HEK293 (cell line): Measurements from ENCODE around the gene RFLNA.

Source experiments
- CTCF ChIA-PET: fragments of 350-600 bp; formaldehyde crosslinking; extraction: SDS; loops from one replicate; lab custom pipeline; 2021; ENCODE audit warnings: antibody characterized with exemption; lab: Yijun Ruan, JAX
- POLR2A ChIA-PET: fragments of 300-600 bp; formaldehyde crosslinking; extraction: SDS; loops from one replicate; lab custom pipeline; 2020; ENCODE audit warnings: antibody characterized with exemption, inconsistent platforms; lab: Yijun Ruan, JAX
- H3K27ac ChIP-seq: fragments of 200-500 bp; sonication (Bioruptor generic); 2 replicates; pipeline ENCODE4 v1.5.1; 2014; ENCODE audit warnings: low read depth, low read length, control low read depth, inconsistent platforms; ENCODE audit errors: extremely low read depth
- H3K36me3 ChIP-seq, 2 experiments: fragments of 200-500 bp in 1 of 2; sonication (Bioruptor generic) in 1 of 2; 1 replicate in 1 of 2; 2 replicates in 1 of 2; pipeline ENCODE4 v1.5.1; 2014 to 2017; ENCODE audit warnings: inconsistent platforms in 2 of 2, low read length in 2 of 2; ENCODE audit not compliant: control insufficient read depth in 2 of 2, insufficient read depth in 1 of 2
- H3K4me1 ChIP-seq: fragments of 200-500 bp; sonication (Bioruptor generic); 2 replicates; pipeline ENCODE4 v1.5.1; 2014; ENCODE audit warnings: mild to moderate bottlenecking, low read length, inconsistent platforms; ENCODE audit not compliant: control insufficient read depth, insufficient read depth
- H3K4me3 ChIP-seq: 2 replicates; pipeline ENCODE4 v1.5.1; 2011; ENCODE audit warnings: low read depth, mild to moderate bottlenecking, control low read depth, low read length, moderate library complexity
- H3K9me3 ChIP-seq: fragments of 200-500 bp; sonication (Bioruptor generic); 2 replicates; pipeline ENCODE4 v1.5.1; 2014; ENCODE audit warnings: low read depth, low read length, inconsistent platforms; ENCODE audit not compliant: control insufficient read depth, insufficient read depth
- HOXA7 ChIP-seq: sonication (generic); formaldehyde crosslinking; IDR thresholded peaks from 2 replicates; pipeline ENCODE4 v1.8.1; 2022; ENCODE audit warnings: missing genetic modification reagents, borderline replicate concordance
- HOXD13 ChIP-seq: sonication (generic); formaldehyde crosslinking; IDR thresholded peaks from 2 replicates; pipeline ENCODE4 v1.8.0; 2022; ENCODE audit warnings: missing genetic modification reagents, borderline replicate concordance
- PATZ1 ChIP-seq: fragments of 450-650 bp; formaldehyde crosslinking; IDR thresholded peaks from 2 replicates; pipeline ENCODE4 v1.5.1; 2016; ENCODE audit warnings: missing biosample characterization, missing genetic modification characterization
- PRDM6 ChIP-seq: fragments of 450-650 bp; formaldehyde crosslinking; IDR thresholded peaks from 2 replicates; pipeline ENCODE4 v1.5.1; 2017; ENCODE audit warnings: missing biosample characterization, missing genetic modification characterization
- SCRT2 ChIP-seq: fragments of 450-650 bp; formaldehyde crosslinking; IDR thresholded peaks from 2 replicates; pipeline ENCODE4 v1.5.1; 2016; ENCODE audit warnings: missing biosample characterization, missing genetic modification characterization
- SP2 ChIP-seq: fragments of 450-650 bp; formaldehyde crosslinking; IDR thresholded peaks from 2 replicates; pipeline ENCODE4 v1.5.1; 2016; ENCODE audit warnings: missing biosample characterization, missing genetic modification characterization
- SP7 ChIP-seq: fragments of 450-650 bp; formaldehyde crosslinking; IDR thresholded peaks from 2 replicates; pipeline ENCODE4 v1.5.1; 2016; ENCODE audit warnings: missing biosample characterization, missing genetic modification characterization
- YY2 ChIP-seq: fragments of 450-650 bp; formaldehyde crosslinking; IDR thresholded peaks from 2 replicates; pipeline ENCODE4 v1.5.1; 2016; ENCODE audit warnings: missing biosample characterization, missing genetic modification characterization
- ZFP3 ChIP-seq: fragments of 450-650 bp; formaldehyde crosslinking; IDR thresholded peaks from 2 replicates; pipeline ENCODE4 v1.5.1; 2016; ENCODE audit warnings: low read depth, missing biosample characterization, missing genetic modification characterization
- ZNF121 ChIP-seq: fragments of 450-650 bp; formaldehyde crosslinking; IDR thresholded peaks from 2 replicates; pipeline ENCODE4 v1.5.1; 2016; ENCODE audit warnings: missing biosample characterization, missing genetic modification characterization
- ZNF223 ChIP-seq: fragments of 450-650 bp; formaldehyde crosslinking; IDR thresholded peaks from 2 replicates; pipeline ENCODE4 v1.5.1; 2016; ENCODE audit warnings: missing biosample characterization, missing genetic modification characterization
- ZNF24 ChIP-seq: fragments of 450-650 bp; formaldehyde crosslinking; IDR thresholded peaks from 2 replicates; pipeline ENCODE4 v1.5.1; 2016; ENCODE audit warnings: missing biosample characterization, missing genetic modification characterization
- ZNF266 ChIP-seq: fragments of 450-650 bp; formaldehyde crosslinking; IDR thresholded peaks from 2 replicates; pipeline ENCODE4 v1.5.1; 2016; ENCODE audit warnings: missing biosample characterization, missing genetic modification characterization, low read depth
- ZNF311 ChIP-seq: fragments of 450-650 bp; formaldehyde crosslinking; IDR thresholded peaks from 2 replicates; pipeline ENCODE4 v1.5.1; 2017; ENCODE audit warnings: missing biosample characterization, missing genetic modification characterization, borderline replicate concordance
- ZNF426 ChIP-seq: fragments of 450-650 bp; formaldehyde crosslinking; IDR thresholded peaks from 2 replicates; pipeline ENCODE4 v1.5.1; 2017; ENCODE audit warnings: missing biosample characterization, missing genetic modification characterization, mild to moderate bottlenecking, inconsistent platforms, moderate library complexity
- ZNF521 ChIP-seq: fragments of 450-650 bp; formaldehyde crosslinking; IDR thresholded peaks from 2 replicates; pipeline ENCODE4 v1.5.1; 2017; ENCODE audit warnings: missing biosample characterization, mild to moderate bottlenecking, missing genetic modification characterization
- ZNF555 ChIP-seq: fragments of 450-650 bp; formaldehyde crosslinking; conservative IDR thresholded peaks from 2 replicates; pipeline ENCODE4 v1.5.1; 2017; ENCODE audit warnings: missing biosample characterization, mild to moderate bottlenecking, missing genetic modification characterization, inconsistent platforms
- ZNF571 ChIP-seq: fragments of 450-650 bp; formaldehyde crosslinking; IDR thresholded peaks from 2 replicates; pipeline ENCODE4 v1.5.0; 2017; ENCODE audit warnings: missing biosample characterization, missing genetic modification characterization
- ZNF585B ChIP-seq: fragments of 450-650 bp; formaldehyde crosslinking; IDR thresholded peaks from 2 replicates; pipeline ENCODE4 v1.5.1; 2016; ENCODE audit warnings: missing biosample characterization, missing genetic modification characterization
- ZNF621 ChIP-seq: fragments of 450-650 bp; formaldehyde crosslinking; IDR thresholded peaks from 2 replicates; pipeline ENCODE4 v1.5.1; 2017; ENCODE audit warnings: missing biosample characterization, missing genetic modification characterization
- ZNF704 ChIP-seq: fragments of 450-650 bp; formaldehyde crosslinking; IDR thresholded peaks from 2 replicates; pipeline ENCODE4 v1.5.1; 2016; ENCODE audit warnings: missing biosample characterization, missing genetic modification characterization
- TF ChIP-seq, protein P1 (sequence below): fragments of 450-650 bp; formaldehyde crosslinking; conservative IDR thresholded peaks from 2 replicates; pipeline ENCODE4 v1.5.1; 2016; ENCODE audit warnings: low read depth, missing biosample characterization, missing genetic modification characterization
- TF ChIP-seq, protein P2 (sequence below): fragments of 450-650 bp; formaldehyde crosslinking; IDR thresholded peaks from 2 replicates; pipeline ENCODE4 v1.5.1; 2017; ENCODE audit warnings: missing biosample characterization, missing genetic modification characterization

The RFLNA gene

DNA sequence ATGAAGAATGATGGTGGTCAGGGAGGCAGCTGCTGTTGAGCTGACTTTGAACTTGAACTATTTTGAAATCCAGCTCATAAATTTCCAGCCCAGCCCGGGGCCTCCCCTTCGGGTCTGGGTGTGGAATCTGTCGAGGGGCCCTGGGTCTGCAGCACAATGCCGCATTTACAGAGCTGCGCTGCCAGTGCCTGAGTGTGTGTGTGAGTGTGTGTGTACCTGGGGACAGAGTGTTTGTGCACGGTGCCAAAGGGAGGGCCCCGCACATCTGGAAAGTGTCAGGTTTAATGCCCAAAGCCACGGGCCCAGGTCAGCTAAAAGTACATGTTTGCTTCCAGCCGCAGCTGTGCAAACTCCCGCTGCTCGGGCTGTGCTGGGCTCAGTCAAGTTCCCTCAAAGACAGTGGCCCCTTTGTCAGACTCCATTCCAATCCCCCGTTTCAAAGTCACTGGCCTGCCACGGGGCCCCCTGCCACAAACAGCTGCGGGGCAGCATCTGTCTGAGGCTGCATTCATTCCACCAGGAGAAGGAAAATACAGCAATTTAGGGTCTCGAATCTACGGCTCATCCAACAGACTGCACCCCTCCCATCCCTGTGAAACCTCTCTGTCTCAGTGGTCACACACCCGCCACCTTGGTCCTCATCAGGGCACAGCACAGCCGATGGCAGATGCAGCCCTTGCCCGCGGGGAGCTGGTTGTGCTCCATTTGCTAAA is 16.3 kb upstream of the RFLNA start:
- Histone ChIP-seq H3K27ac (no peak overlapping the region), H3K36me3 (no peaks in the 10 kb centered on the region), H3K4me1 (no peaks in the 10 kb centered on the region), H3K4me3 (no peak overlapping the region), H3K9me3 (no peaks in the 10 kb centered on the region)
- CTCF ChIA-PET: interaction anchor here (0.6 kb wide), 1 partner anchor 403 kb away, joined by 3 read pairs; no protein-coding TSS in a partner anchor
- TF ChIP-seq HOXD13 (CRISPR knock-in tag) (no peak), ZNF121 (tag by site-specific recombination) (no peak), ZNF266 (tag by site-specific recombination) (no peak), ZNF223 (tag by site-specific recombination) (no peak), SCRT2 (no peak), ZFP3 (tag by site-specific recombination) (no peak), ZNF571 (tag by site-specific recombination) (no peak), ZNF585B (tag by site-specific recombination) (no peak), HOXA7 (CRISPR knock-in tag) (no peak), ZNF621 (tag by site-specific recombination) (no peak), ZNF521 (tag by site-specific recombination) (no peak), PRDM6 (tag by site-specific recombination) (no peak), SP7 (tag by site-specific recombination) (no peak), ZNF704 (tag by site-specific recombination) (no peak), ZNF24 (no peak), ZNF555 (tag by site-specific recombination) (no peak), YY2 (tag by site-specific recombination) (no peak)
- TF ChIP-seq, protein P1, sequence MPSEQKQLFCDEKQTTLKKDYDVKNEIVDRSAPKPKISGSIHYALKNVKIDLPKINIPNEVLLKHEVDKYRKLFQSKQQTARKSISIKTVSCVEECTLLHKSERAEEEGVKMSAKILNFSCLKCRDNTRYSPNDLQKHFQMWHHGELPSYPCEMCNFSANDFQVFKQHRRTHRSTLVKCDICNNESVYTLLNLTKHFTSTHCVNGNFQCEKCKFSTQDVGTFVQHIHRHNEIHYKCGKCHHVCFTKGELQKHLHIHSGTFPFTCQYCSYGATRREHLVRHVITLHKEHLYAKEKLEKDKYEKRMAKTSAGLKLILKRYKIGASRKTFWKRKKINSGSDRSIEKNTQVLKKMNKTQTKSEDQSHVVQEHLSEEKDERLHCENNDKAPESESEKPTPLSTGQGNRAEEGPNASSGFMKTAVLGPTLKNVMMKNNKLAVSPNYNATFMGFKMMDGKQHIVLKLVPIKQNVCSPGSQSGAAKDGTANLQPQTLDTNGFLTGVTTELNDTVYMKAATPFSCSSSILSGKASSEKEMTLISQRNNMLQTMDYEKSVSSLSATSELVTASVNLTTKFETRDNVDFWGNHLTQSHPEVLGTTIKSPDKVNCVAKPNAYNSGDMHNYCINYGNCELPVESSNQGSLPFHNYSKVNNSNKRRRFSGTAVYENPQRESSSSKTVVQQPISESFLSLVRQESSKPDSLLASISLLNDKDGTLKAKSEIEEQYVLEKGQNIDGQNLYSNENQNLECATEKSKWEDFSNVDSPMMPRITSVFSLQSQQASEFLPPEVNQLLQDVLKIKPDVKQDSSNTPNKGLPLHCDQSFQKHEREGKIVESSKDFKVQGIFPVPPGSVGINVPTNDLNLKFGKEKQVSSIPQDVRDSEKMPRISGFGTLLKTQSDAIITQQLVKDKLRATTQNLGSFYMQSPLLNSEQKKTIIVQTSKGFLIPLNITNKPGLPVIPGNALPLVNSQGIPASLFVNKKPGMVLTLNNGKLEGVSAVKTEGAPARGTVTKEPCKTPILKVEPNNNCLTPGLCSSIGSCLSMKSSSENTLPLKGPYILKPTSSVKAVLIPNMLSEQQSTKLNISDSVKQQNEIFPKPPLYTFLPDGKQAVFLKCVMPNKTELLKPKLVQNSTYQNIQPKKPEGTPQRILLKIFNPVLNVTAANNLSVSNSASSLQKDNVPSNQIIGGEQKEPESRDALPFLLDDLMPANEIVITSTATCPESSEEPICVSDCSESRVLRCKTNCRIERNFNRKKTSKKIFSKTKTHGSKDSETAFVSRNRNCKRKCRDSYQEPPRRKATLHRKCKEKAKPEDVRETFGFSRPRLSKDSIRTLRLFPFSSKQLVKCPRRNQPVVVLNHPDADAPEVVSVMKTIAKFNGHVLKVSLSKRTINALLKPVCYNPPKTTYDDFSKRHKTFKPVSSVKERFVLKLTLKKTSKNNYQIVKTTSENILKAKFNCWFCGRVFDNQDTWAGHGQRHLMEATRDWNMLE (tag by site-specific recombination): no peak
- POLR2A ChIA-PET: no interaction called here

GRCh38 chr12:124279315-124279714 is 15.6 kb upstream of the RFLNA start:
- no peaks in the 10 kb centered on the region; the same call in 1 of the 2 replicates for H3K9me3 ChIP-seq
- no peaks in the 10 kb centered on the region for H3K36me3 ChIP-seq
- no peak overlapping the region for H3K4me3 ChIP-seq
- H3K4me1 ChIP-seq: no peaks in the 10 kb centered on the region
- POLR2A ChIA-PET: no interaction called here
- H3K27ac ChIP-seq: no peak overlapping the region
- CTCF ChIA-PET: no interaction called here
- TF ChIP-seq PATZ1 (no peak), ZNF311 (tag by site-specific recombination) (no peak), ZNF426 (tag by site-specific recombination) (no peak), SP2 (no peak), ZFP3 (tag by site-specific recombination) (no peak)
- TF ChIP-seq, protein P2, sequence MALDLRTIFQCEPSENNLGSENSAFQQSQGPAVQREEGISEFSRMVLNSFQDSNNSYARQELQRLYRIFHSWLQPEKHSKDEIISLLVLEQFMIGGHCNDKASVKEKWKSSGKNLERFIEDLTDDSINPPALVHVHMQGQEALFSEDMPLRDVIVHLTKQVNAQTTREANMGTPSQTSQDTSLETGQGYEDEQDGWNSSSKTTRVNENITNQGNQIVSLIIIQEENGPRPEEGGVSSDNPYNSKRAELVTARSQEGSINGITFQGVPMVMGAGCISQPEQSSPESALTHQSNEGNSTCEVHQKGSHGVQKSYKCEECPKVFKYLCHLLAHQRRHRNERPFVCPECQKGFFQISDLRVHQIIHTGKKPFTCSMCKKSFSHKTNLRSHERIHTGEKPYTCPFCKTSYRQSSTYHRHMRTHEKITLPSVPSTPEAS (tag by site-specific recombination): no peak
